Stimulated activated CD8-positive, alpha-beta memory T cell treated with anti-CD3 and anti-CD28 coated beads, Interleukin-12 subunit alpha, Interleukin-12 subunit beta, amount 100 ng/mL, for 4 hours (primary cell): ENCODE data around the gene IGFBP1.

Experiments
- DNase-seq: peaks from one replicate; pipeline ENCODE4 v3.0.0-alpha.2; 2020; ENCODE audit warnings: low read depth

IGFBP1 gene

DNA sequence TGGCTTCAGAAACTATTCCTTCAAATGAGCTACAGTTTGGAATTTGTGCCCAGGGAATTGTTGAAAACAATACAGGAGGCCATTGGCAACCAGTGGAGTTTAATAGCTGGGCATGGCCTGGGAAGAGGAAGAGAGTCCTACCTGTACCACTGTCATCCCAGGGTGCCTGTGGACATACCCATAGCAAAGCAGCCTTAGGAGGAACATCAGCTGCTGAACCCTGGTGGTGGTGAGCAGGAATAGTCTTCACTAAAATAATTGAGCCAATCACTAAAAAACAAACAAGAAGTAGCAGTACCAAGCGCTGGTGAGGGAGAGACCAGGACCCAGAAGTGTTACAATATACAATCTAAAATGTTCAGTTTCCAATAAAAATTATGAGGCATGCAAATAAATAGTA lies 14.5 kb downstream of the IGFBP1 start:
- no peak for DNase-seq

DNA sequence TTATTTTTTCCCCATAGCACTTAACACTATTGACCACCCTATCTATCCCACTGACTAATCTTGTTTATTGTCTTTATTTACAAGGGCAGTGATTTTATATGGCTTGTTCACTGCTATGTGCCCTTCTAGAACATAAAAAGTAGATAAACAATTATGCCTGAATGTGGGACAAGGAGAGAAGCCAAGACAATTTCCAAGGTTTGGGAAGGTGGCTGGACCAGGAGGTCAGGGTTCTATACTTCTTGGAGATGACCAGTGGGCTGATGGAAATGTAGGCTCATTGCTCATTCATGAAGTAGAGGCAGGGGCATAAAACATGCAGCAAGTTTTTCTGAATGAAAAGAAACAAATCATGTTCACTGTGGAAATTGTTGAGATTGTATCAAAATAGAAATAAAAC lies 21.3 kb downstream of the IGFBP1 start:
- no peak for DNase-seq

DNA sequence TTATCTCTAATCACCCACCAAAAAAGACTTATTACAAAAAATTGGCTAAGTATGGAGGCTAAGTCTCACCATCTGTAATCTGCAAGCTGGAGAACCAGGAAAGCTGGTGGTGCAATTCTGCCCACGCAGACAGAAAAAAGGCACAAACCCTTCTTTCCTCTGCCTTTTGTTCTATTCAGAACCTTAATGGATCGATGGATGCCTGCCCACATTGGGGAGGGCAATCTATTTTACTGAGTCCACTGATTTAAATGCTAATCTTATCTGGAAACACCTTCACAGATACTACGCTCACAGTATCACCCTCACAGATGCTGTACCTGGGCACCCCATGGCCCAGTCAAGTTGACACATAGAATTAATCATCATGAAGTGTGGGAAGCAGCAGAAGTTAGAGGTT lies 22.6 kb downstream of the IGFBP1 start:
- no peak for DNase-seq

DNA sequence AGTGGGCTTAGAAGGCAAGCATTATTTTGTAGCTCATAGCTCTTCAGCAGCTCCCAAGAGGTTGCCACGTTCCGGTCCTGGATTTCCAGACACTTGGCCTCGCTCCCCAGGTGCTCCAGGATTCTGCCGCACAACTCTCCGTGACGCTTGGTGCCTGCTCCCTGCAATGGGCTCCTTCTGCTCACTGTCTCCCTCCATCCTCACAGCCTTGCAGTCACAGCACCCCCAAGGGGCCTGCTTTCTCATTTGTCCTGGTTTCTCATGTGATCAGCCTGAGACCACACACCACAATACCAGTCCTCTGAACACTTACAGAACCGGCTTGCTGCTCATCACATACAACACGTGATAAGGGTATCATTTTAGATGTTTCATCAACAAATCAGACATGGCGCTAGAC lies 23.0 kb downstream of the IGFBP1 start:
- DNase-seq = no peak

DNA sequence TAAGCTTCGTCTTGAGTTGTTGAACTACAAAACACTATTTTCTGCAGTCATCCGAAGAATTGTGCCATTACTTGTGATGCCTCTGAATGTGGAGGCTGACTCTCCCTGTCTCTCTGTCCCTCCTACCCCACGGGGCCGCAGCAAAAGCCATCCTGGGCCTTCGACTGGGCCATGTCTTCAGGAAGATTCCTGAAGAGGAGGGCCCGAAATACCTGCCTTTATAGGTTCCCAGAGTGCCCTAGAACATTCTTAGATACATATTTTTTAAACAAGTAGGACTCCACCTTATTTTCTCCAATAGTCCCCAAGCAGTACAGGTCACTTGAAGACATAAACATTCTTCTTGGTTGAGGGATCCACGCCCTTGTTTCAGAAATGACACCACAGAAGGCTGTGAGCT lies 24.7 kb downstream of the IGFBP1 start:
- DNase-seq = no peak

DNA sequence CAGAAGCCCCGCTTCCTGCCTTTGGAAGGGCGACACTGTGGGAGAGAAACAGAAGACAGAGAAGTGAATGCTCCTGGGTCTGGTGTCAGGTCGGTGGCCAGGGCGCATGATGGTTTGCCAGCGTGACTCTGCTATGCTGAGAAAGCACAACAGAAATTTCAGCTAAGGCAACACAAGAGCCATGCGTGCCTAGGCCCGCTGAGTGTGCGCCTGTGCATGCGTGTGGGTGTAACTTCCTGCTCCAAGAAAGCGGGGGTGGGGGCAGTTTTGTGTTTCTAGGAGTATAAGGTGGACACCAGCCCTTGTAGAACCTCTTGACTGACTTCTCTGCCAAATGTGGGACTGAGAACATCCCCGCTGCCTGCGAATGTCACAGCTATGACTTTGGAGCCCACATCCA lies 26.6 kb downstream of the IGFBP1 start:
- no peak for DNase-seq

DNA sequence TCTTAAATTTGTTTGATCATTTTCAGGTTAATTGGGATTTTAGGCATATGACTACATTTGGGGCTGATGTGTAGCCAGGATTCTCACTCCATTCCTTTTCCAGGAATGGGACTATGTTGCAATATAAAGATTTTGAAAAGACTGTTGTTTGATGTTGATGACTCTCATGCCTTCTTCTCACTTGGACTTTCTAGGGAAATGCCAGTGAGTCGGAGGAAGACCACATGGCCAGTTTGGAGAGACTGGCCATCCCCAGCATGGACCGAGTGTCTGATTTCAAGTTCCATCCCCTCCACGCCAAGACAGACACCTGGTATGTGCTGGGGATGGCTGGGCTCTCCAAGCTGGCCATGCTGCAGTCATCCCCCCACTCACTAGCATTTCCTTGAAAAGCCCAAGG lies 27.3 kb downstream of the IGFBP1 start:
- no peak for DNase-seq

DNA sequence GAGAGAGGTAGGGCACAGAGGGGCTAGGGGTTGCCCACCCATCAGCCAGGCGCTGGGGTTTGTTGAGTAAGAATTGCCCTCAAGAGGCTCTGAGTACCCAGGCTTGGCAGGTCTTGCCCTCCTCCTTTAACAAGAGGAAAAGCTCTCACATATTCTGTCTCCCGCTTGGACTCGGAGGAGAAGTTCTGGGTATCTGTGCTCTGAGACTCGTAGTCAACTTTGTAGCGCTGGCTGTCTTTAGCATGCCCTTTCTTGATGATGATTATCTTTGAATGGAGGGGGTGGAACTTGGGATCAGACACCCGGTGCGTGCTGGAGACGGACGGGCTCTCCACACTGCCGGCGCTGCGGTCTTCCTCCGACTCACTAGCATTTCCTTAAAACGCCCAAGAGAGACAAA lies 28.8 kb downstream of the IGFBP1 start:
- no peak for DNase-seq

DNA sequence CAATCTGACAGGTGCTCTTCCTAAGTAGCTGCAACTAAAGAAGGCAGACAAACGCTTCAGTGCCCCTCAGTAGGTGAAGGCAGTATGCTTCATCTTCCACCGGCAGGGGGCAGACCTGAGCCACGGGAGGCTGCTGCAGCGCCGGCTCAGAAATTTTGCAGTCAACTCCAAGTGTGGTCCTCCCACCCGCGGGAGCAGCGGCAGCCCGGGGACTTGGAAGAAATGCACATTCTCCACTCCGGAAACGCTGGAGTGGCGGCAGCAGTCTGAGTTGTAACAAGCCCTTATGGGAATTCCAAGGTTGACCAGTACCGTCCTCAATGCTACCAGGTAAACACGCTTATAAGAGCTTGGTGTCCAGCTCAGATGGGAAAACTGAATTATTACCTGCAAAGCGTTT lies 29.4 kb downstream of the IGFBP1 start:
- DNase-seq = peak; percentile 34

DNA sequence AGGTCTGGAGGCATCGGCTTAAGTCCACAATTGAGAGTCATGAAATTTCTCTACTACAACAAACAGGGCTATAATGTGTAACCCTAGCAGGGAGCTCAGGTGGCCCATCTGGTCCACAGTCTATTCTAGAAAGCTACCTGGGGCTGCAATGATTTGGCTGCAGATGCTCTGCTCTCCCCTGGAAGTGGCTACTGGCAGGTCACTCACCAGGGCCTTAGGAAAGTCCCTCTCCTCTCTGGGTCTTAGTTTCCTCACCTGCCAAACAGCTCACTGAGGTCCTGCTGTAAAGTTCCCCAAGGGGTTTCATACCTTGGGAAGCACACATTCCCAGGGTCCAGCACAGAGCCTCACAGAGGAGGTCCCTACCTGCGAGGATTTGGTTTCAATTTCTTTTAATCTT lies 30.3 kb downstream of the IGFBP1 start:
- DNase-seq = no peak

DNA sequence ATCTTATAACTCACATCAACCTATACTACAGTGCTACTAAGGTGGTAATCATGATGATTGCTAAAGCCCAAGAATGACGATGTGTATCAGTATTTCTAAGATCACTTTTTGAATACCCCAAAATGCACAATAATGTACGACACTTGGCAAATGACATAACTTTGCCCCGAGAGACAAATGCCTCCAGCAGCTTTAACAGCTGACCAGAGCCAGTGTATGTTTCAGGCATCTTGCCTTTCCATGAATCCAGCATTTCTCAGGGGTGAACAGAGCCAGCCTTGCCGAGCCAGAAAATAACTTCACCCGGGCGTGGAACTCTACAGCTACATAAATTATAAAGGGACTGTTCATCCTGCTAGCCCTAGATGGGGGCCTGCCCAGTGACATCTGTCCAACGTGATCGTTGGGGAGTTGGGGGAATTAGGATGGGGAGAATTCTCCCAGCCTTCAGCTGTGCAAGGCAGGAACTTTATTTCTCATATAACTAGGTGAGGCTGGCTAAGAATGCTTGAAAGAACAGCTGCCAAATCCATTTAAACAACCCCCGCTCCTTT lies 31.0 kb downstream of the IGFBP1 start:
- no peak for DNase-seq

DNA sequence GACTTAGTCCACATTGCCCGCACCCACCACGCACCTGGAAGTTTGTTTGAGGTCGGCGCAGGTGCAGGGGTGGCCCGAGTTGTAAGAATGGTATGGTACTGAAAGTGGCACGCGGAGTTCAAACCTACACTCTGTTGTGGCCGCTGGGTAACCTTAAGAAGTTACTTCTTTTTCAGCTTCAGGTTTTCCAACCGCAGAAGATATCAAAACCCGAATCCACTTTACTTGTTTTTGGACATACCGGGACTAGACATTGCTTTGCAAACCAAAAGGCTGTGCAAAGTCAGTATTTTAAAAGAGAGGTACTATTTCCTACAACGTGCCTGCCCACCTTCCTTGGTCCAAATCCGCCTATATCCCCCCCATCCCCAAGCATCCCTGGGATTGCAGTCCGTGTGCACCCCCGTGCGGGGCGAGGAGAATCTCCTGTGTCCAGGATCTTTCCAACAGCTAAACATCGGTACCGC lies 31.7 kb downstream of the IGFBP1 start:
- no peak for DNase-seq

DNA sequence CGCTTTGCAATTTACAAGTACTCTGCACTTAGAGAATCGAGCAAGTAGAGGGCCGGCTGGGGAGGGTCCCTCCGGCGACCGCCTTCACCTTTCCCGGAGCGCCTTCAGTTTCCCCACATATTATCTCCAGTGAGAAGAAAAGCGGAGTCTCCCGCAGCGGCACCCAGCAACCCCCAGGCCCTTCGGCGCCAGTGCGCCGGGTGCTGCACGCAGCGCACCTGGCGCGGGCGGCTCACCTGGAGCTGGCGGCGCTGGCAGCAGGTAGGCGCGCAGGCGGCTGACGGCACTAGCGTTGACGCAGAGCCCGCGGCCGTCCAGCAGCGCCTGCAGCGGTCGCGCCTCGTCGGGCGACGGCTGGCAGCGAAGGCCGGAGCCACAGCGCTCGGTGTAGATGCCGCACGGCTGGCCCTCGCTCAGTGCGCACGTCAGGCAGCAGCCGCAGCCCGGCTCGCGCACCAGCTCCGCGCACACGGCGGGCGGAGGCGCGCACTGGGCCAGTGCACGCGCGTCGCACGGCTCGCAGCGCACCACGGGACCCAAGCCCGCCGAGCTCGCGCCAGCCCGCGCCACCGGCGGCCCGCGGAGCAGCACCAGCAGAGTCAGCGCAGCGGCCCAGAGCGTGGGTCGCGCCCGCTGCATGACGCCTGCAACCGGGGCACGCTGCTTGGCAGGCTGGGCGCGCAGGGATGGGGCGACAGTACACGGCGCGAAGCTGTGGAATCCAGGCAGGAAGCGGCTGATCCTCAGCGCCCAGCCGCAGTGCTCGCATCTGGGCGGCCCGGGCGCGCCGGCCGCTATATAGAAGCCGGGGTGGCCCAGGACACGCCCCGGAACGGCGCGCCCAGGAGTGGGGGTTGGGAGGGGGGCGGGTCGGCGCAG lies 32.5 kb downstream of the IGFBP1 start, which contains the start of gene IGFBP3:
TSS of gene IGFBP3 (minus strand) at position 771 of the 879 bp plus-strand sequence. CDS start at position 639, 132 bp downstream.
- no peak for DNase-seq

DNA sequence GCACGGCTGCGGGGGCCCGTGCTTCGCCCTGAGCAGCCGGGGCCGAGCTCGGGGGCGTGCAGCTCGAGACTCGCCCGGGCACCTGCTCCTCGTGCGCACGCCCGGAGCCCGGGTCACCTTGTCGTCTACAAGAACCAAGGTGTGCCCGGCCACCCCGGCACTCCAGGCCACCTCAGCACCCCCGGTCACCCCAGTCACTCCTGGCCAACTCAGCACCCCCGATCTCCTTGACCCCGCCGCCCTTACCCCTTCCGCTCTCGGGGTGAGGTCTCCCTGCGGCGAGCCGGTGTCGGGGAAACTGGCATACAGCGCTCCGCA lies 33.1 kb downstream of the IGFBP1 start:
- DNase-seq = no peak

DNA sequence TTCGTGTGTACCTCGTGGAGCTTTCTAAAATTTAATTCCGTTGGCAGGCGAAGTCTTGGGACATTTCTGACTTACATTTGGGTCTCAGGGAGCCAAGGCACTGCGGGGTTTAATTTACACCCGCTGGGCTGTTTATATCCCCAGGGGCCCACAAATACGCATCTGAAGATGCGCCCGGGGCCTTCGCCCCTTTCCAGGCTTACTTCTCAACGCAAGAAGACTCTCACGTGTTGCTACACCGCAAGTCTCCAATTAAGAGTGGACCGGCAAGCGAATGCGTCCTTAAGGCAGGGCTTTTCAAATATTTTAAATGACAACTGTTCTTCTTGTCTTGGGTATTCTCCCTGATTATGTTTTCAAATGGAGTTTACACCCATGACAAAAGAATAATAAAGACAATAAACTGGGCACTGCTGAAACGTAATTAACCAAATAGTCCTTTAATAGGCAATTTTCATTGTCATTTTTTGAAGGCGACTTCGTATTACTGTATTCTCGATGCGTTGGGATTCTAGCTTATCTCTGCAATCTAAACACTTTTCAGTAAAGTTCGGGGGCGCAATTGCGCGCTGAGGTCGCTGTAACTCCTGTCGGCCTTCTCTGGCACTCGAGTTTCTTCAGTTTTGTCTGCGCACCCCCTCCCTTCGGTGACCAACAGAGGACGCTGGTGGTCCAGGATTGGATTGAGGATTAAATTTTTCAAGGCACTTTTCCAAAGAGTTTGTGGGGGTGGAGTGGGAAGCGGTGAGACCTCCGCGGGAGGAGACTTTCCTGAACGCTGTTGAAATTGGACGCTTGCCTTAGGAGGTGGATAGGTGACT lies 33.6 kb downstream of the IGFBP1 start:
- no peak for DNase-seq

DNA sequence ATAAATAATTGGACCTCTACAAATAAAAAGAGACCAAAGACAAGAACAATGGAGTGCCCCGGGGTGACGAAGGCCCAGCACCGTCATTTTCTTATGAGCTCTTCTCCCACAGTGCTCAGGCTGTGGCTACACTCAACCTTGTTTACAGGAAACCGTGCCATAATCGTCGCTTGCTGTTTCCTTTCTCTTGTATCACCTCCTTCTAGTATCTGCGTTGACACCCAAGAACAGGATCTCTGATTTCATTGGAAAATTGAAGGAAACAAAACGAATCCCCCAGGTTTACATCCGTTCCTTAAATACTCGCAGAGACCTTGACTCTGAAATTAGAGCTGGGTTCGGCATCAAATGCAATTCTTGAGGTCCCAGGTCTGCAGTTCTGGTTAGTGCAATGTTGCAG lies 34.5 kb downstream of the IGFBP1 start:
- DNase-seq = no peak

DNA sequence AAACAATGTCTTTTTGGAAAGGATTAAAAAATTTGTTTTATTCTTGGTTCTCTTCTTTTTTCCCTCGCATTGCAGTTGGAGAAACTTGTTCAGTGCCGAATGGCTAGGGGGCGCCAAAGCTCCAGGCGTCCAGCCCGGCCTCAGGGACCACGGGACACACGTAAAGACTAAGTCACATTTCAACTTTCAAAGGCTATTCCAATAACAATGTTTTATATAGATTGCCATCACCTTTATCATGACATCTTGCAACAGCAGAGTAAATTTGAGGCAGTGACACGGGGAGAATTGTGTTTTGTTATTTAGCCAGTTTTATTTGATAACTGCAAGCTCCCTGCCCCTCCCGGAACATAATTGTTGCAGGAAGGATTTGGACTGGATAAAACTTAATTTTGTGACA lies 35.0 kb downstream of the IGFBP1 start:
- peak; percentile 14 for DNase-seq

DNA sequence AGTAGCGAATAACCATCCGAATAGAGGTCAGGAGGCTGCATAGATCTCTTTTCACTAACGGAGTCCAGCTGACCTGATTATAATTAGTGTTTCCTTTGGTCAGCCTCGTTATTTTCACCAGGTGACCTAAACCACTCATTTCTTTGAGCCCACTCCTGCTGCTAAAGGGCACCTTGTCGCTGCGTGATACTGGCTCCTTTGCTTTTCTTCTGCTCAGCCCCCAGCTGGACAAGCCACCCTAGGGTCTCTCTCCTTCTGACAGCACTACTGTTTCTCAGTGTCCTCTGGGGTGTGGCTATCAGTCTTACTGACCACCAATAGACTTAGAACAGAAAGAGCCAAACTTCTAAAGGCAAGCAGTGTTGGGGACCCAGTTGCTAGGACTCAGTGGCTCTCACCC lies 35.5 kb downstream of the IGFBP1 start:
- no peak for DNase-seq

DNA sequence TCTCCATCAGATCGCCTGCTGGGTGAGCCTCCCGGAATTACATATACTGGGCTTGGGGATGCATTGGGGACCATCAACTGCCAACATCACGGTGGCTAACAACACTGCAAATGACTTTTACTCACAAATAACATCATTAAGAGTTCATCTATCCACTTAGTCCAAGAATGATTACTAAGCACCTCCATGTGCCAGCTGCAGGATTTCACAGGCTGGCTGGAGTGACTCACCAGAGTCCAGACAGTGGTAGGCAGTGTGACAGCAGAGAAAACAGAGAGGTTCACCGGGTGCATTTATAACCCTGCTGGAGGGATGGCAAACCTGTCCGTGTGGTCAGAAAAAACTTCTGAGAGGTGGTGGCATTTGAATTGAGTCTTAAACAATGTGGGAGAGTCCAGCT lies 36.0 kb downstream of the IGFBP1 start:
- no peak for DNase-seq

DNA sequence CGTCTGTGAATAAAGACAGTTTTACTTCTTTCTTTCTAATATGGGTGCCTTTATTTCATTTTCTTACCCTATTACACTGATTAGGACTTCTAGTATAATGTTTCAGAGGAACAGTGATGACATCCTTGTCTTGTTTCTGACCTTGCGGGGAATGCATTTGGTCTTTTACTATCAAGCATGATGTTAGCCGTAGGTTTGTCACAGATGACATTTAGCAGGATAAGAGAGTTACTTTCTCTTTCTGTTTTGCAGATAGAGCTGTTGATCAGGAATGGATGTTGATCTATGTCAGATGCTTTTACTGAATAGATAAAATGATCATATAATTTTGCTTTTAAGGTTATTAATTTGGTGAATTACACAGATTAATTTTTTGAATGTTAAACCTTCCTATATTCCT lies 39.4 kb downstream of the IGFBP1 start:
- DNase-seq = no peak

DNA sequence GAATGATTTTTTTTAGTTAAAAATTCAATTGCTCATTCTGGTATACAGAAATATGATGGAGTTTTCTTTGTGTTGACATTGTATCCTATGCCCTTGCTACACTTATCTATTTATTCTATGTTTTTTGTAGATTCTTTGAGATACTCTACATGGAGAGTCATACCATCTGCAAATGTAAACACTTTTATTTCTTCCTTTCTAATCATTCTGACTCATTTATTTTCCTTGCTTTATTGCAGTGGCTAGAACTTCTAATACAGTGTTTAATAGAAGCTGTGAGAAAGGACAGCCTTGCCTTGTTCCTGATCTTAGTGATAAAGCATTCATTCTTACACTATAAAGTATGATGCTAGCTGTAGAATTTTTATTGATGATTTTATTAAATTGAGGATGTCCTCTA lies 42.7 kb downstream of the IGFBP1 start:
- no peak for DNase-seq

DNA sequence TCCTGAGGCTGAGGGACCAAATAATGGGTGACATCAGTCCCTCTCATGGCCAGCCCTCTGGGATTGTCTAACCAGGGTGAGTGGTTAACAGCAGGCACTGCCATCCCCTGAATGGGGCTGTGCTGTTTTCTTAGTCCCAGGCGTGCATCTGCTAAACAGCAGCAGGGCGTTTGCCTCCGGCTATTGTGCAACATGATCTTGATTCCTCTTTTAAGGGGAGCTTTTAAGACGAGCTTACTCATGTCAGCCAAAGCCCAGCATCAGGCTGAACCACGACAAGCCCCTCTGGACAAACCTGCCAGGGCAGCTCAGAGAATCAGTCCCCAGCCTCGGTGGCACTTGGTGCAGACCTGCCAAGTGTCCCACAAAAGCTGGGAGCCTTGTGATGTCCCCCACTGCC lies 49.0 kb downstream of the IGFBP1 start:
- DNase-seq = no peak

DNA sequence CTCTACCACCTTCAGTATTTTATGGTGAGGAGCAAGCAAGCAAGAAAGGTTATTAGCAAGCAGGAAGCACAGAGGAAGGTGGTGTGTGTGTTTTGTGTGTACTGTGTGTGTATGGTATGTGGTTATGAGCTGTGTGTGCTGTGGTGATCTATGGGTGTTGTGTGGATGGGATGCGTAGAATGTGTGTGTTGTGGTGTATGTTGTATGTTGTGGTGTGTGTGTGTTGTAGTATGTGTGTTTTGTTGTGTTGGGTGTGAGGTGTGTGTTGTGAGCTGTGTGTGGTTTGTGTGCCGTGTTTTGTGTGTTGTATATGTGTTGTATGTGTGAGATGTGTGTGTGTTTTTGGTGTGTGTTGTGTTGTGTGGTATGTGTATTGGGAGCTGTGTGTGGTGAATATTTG lies 49.6 kb downstream of the IGFBP1 start:
- DNase-seq = no peak
